Midbrain (tissue), 1 donor: ENCODE measurements around the gene FAHD2A.
A peak's percentile ranks its signal among the peaks of the same experiment; 100 is the strongest.
"Not testable (repeated sequence)": the region's sequence is repeated elsewhere in the genome, so short reads cannot be mapped to it uniquely, and the experiment has no call there.

Experiments used
- DNase-seq: peaks from one replicate; lab custom pipeline; 2025; lab: John Stamatoyannopoulos, UW

FAHD2A gene

DNA sequence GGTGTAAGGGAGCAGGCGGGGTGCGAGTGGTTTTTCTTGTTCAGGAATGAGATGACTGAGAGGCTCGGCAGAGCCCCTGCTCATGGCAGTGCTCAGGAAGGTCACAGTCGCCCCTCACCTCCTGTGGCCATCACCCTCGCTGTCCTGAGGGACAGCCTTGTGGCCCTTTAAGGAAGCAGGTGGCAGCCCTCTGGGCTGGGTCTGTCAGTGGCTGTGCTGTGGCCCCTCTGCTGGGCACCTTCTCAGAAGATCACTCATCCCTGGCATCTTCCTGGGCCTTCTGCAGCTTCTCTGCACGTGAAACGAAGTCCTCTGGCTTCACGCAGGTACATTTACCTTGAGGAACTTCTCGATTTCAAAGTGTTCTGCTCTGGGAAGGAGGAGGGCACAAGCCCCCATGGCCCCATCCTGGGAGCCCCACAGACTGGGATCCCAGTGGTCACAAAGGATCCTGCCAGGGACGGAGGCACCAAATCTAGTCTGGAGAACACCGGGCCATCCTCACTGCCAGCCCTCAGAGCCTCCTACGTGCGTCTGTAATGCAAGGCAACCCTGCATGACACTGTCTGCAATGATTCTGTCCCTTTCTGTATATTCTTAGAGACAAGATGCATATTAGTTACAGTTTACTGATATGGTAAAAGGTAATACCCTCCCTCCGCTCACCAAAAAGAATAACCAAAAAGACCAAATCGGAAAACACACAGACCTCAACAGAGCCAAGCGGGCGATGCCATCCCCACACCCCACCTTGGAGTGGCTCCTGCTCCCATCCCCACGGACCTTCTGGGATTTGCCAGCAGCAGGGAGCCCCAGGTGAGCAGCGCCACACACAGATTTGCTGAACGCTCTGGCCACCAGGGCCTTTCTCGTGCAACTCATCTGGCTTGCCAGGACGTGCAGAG, 25.9 kb upstream of the FAHD2A start:
- DNase-seq: no peak

DNA sequence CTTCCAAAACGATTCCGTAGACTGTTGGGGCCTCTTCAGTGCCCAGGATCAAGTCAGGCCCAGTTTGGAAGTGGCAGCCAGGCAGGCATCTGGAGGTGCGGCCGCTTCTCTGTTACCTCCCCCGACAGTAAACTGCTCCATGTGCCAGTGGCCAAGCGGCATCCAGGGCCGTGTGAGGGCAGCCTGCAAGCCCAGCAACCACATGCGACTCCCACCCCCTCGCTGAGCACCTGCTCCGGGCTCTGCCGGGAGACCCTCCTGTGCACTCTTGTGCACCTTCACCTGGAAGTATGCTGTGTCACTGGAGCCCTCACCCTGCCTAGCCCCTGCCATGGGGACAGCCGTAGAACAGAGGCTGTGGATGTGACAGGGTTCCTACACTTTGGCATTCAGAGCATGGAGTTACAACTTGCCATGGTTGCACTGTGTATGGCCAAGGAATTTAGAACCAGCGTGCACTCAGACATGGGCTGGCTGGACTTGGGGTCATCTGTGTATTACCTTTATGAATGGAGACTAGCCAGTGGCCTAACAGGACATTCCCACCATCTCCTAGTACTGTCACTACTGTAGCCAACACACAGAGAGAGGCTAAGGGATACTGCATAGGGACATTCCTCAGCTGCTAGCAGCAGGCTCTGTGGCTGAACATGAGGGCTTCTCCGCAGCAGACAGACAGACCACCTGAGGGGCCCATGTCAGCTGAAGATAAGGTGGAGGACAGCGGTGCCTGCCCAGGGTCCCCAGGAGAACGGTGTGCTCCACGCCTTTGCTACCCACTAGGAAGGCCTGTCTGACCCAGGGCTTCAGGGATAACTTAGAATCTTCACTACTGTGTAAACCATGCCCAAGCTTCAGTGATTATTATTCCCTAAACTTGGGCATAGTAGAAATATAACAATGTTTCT, 25.0 kb upstream of the FAHD2A start:
- no peak for DNase-seq

DNA sequence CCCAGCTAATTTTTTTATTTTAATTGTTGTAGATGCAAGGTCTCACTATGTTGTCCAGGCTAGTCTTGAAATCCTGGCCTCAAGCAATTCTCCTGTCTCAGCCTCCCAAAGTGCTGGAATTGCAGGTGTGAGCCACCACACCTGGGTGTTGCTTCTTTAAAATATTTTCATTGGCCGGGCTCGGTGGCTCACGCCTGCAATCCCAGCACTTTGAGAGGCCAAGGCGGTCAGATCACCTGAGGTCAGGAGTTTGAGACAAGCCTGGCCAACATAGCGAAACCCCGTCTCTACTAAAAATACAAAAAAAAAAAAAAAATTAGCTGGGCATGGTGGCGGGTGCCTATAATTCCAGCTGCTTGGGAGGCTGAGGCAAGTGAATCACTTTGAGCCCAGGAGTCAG, 24.2 kb upstream of the FAHD2A start:
- DNase-seq: not testable (repeated sequence)

DNA sequence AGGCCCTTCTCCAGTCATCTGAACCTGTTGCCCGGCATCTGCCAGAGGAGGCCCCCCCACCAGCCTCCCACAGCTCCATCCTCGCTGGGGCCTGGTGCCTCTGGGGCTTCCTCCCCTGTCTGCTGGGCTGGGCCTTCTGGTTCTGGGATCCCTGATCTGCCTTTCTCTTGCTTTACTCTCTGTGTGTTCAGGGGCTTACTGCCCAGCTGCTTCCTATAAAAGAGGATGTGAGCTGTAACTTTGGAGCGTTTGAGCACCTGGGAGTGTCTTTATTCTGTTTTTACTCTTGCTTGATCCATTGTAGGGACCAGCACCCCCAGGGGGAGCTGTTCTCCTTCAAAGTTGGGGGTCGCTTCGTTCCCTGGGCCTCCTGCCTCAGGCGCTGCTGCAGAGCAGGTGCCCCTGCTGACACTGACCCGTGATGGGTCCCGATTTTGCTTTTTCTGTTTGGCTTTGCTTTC, 23.1 kb upstream of the FAHD2A start:
- no peak for DNase-seq

DNA sequence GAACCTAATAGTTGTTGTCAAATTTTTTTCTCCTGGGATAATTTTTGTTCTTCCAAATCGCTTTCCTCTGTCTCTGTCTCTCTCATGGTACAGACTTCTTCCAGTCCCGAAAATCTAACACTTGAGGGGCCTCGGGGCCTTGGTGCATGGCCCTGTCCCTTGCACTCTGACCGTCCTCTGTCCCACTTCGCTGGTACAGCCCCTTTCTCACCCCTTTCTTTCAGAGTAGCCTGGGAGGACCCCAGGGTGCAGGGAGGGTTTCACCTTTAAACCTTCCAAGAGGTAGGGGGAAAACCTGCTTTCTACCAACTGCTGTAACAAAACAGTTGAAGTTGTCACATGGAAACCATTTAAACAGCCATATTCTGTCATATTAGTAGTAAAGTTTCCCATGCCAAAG, 22.2 kb upstream of the FAHD2A start:
- no peak for DNase-seq

DNA sequence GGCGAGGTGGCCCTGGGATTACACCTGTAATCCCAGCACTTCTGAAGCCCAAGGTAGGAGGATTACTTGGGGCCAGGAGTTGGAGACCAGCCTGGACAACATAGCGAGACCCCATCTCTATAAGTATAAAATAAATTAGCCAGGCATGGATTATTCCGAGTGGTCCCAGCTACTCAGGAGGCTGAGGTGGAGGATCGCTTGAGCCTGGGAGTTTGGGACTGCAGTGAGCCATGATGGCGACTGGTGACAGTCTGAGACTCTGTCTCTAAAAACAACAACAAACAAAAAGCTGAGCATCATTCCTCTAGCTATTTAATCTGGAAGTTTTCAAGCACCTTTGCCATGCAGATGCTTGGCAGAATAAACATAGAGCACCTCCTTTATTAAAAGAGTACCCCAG, 21.8 kb upstream of the FAHD2A start:
- no peak for DNase-seq

DNA sequence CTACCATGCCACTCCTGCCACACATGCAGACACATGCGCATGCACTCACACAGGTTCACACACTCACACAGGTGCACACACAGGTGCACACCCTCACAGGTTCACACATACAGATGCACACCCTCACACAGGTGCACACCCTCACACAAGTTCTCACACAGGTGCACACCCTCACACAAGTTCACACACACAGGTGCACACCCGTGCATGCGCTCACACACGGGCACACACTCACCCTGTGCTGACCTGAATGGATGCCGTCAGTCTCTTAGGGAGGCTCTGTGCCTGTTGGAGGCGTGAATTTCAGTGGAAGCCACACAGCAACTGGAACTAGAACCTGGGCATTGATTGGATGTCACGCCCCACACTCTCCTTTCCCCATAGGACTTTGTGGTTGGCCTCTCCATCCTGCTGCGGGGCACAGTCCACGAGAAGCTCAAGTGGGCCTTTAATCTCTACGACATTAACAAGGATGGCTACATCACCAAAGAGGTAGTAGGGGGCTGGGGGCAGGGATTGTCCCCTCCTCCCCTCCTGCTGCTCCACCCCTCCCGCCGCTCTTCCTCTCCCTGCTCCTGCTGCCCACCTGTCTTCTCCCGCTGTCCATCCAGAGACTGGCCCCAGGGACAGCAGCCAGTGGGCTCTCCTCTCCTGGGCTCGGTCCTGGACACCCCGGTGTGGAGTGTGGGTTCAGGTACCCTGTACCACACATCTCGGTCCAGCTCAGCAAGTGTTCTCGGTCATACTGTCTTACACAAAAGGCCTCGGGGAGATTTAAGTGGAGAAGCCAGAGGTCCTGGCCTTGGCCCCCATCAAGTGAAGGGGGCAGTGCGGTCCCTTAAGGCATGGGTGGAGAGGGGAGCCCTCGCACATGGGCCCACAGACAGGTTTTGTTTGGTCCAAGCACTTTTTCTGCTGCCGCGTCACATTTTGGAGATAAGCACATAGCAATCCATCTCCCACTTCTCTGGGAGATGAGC, 21.0 kb upstream of the FAHD2A start:
- DNase-seq: no peak

DNA sequence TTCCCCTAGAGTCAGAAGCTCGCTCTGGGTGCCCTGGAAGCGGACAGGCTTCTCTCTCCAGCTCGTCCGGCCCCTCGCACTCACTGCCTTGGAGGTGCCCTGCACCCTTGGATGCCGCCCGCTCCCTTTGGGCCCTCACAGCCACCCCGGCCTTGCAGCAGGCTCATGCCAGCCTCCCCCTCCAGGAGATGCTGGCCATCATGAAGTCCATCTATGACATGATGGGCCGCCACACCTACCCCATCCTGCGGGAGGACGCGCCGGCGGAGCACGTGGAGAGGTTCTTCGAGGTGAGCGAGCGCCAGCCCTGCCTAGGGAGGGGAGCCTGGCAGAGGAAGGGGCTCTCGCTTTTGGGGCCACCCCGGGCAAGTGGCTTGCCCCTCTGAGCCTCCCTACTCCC, 20.3 kb upstream of the FAHD2A start:
- no peak for DNase-seq

DNA sequence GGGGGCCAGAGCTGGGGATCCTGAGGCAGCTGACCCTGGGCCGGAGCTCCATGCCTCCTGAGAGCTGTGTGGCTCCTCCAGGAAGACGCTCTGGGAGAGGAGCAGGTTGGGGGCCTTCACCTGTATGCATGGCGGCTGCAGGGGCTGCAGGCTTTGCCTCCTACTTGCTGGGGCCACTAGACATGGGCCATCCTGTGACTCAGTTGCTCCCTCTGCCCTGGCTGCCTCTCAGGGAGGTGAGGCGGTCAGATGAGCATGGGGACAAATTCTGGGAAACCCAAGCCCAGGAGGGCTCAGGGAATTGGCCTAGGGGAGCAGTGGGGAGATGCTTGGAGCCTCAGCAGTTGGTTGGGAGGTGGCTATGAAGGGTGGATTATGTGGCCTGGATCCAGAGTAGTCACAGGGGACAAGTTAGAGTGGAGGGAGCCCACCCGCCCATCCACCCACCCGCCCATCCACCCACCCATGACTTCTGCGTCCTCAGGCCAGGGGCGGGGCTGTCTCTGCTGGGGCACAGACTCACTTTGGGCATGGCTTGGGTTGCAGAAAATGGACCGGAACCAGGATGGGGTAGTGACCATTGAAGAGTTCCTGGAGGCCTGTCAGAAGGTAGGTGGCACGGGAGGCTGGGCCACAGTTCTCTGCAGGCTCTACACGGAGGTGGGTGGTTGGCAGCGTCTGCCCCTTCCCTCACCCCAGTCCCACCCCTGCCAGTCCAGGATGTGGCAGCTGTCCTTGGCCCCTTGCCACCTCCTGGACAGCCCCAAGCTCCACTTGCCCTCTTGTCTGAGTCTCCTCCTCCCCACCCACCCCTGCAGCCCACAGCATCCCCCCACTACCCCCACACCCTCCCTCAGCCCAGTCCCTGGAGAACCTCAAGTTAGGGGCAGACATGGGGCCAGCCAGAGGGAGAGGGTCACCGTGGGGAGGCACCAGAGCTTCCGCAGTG, 19.5 kb upstream of the FAHD2A start:
- no peak for DNase-seq

DNA sequence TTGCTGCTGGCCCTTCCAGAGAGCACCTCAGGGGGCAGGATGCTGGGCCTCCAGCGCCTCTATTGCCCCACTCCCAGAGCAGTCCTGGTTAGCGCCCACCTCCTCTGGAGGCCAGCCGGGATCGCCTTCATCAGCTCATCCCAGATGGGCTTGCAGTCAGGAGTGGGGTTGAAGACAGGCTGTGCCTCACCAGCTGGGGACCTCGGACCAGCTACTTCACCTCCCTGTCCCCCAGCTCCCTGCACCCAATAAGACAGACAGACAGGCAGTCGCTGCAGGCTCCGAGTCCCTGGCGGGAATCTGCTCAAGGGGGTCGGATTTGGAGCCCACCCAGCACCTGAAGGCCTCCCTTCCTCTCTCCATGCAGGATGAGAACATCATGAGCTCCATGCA, 18.9 kb upstream of the FAHD2A start:
- DNase-seq: no peak

DNA sequence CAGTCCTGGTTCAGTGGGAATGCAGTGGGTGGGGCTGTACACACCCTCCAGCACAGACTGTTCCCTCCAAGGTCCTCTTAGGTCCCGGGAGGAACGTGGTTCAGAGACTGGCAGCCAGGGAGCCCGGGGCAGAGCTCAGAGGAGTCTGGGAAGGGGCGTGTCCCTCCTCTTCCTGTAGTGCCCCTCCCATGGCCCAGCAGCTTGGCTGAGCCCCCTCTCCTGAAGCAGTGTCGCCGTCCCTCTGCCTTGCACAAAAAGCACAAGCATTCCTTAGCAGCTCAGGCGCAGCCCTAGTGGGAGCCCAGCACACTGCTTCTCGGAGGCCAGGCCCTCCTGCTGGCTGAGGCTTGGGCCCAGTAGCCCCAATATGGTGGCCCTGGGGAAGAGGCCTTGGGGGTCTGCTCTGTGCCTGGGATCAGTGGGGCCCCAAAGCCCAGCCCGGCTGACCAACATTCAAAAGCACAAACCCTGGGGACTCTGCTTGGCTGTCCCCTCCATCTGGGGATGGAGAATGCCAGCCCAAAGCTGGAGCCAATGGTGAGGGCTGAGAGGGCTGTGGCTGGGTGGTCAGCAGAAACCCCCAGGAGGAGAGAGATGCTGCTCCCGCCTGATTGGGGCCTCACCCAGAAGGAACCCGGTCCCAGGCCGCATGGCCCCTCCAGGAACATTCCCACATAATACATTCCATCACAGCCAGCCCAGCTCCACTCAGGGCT, 17.5 kb upstream of the FAHD2A start:
- DNase-seq: no peak

DNA sequence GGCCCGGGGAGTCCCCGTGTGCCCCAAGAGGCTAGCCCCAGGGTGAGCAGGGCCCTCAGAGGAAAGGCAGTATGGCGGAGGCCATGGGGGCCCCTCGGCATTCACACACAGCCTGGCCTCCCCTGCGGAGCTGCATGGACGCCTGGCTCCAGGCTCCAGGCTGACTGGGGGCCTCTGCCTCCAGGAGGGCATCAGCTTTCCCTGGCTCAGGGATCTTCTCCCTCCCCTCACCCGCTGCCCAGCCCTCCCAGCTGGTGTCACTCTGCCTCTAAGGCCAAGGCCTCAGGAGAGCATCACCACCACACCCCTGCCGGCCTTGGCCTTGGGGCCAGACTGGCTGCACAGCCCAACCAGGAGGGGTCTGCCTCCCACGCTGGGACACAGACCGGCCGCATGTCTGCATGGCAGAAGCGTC, 16.9 kb upstream of the FAHD2A start:
- no peak for DNase-seq

DNA sequence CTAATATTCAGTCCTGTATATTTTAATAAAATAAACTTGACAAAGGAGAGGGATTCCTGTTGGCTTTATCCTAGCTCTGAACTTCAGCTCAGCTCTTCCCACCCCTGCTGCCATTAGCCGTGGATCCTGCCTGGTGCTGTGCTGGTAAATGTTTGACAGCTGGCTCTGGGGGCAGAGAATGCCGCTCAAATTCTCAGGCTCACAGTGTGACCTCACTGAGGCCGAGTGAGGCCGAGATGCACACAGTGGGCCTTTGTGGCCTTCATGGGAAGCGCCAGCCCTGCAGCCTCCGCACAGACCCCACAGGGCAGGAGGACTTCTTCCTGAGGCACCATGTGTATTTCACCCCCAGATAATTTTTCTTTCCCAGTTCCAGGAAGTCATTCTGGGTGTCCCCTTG, 16.5 kb upstream of the FAHD2A start:
- DNase-seq: no peak

DNA sequence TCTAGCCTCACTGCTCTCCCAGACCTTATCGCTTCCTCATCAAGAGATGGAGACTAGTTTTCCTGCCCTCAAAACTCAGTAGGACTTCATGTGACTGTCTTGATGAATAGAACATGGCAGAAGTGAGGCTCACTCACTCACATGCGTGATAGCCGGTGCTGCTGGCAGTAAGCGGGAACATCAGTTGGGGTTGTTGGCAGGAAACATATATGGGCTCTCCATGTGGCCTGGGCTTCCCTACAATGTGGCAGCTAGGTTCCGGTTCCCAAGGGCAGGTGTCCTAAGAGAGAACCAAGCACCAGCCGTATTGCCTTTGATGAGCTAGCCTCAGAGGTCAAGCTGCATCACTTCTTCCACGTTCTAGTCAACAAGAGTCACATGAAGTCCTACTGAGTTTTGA, 15.2 kb upstream of the FAHD2A start:
- no peak for DNase-seq

DNA sequence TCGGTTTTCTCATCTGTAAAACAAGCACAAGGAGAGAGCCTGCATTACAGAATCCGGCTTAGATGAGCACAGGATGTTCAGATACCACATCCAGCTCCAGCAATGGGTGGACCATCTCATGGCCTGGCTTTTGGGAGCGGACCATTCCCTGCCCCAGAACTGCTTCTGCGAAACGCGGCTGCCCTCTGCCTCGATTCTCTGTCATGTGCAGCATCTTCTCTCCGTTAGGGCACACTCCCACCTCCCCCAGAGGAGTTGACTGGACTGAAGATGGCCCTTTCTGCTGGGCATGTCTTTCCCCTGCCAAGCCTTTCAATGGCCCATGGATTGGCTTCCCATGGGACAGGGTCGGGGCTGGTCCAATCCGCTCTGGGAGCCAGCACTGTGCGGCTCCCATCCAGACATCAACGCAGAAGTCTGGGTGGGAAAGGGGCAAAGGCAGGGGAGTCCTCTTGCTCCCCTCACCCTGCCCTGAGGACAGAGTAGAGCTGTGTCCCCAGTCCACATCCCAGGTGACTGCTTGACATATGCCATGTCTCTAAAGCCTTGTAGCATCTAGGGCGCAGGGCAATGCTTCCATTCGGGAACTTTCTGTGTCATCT, 14.3 kb upstream of the FAHD2A start:
- DNase-seq: no peak

DNA sequence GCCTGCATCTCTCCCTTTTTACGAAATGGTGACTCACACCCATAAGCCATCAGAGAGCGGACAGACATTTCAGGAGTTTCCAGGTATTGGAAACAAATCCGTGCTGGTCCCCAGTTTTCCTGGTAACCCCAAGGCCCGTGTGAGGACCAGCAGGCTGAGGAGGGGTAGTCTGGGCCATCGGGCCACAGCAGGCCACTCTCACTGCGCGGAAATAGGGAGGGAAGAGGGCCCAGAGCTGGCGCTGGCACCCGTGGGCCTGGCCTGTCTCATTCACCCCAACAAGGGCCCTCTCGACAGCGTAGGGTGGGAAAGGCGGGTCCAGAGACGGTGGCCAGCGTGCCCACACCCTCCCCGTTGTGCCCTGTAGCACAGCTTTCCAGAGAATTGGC, 13.7 kb upstream of the FAHD2A start:
- DNase-seq: no peak

DNA sequence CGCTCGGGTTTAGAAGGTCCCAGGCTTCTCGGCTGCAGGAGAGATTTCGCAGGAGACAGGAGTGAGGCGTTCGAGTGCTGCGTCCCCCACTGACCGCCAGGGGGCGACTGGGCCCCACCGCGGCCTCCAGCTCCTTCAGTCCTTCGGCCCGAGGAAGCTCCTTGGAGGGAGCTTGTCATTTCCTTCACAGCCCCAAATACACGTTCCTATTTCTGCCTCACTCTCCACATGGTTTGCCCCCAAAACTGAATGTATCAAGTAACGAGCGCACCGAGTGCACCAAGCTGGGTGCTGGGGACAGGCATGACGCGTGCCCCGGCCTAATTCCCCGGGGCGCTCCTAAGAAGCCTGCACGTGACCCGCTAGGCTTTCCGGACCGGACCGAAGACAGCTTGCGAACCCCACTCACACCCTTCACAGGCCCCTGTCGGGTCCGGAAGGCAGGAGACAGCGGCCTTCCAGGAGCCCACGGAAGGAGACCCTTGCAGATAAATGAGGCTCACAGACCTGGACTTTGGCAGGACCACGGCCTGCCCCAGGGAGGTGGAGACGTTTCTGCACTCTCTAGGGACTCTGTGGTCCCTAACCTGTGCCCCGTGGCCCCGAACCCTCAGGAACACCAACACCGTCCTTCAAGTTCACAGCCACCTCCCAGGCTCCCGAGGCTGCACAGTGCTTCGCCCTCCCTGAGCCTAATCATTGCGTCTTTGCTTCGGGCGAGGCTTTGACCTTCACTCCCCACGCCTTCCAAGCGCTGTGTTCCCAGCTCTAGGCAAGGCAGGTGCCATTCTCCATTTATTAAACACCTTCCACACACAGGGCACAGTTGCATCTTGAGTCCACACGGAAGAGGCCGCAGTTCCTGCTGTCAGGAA, 13.0 kb upstream of the FAHD2A start:
- DNase-seq: peak; percentile 52

DNA sequence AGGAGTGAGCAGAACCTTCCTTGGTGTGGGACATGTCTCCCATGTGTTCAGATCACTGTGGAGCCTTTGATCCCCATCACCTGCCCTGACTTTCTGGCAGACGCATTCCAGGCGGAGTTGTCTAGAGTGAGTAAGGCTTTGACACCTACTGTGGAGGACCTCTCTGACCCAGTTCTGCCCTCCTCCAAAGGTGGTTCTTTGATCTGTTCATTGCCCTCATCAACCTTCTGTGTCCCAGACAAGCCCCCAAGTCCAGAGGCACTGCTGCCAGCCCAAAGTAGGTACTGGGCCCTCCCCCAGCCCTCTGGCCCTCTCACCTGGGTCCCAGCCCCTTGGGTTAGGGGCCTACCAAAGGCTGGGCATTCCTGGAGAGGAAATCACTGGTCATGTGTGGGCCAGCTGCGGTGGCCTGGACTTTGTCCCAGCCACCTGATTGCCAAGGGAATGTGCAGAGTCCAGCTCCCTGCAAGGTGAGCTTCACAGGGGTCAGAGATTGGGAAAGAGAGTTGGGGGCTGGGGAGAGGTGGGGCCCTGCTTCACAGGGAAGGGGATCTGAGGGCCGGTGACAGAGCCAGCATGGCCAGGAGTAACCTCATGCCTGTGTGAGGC, 12.1 kb upstream of the FAHD2A start:
- DNase-seq: no peak
